ENCODE data around the gene FOSB.

FOSB gene

GRCh38 chr19:45444318-45445041 lies 23.3 kb upstream of the FOSB start:
- H3K27me3 ChIP-seq (replicated peaks; ENCODE audit: control insufficient read depth, insufficient read depth, low read length) = no peaks in the 10 kb centered on the region
- peak overlapping the region; percentile 58 for H3K4me3 ChIP-seq (replicated peaks; ENCODE audit: low read depth, low read length)
- no peak for TF ChIP-seq CTCF (IDR thresholded peaks at IDR 0.05; ENCODE audit: insufficient read depth, low read length, poor library complexity, severe bottlenecking)
- no peaks in the 10 kb centered on the region for H3K36me3 ChIP-seq (ENCODE audit: control insufficient read depth, insufficient read depth, low read length)
- DNase-seq (ENCODE audit: extremely low read depth, insufficient read length) = peak; percentile 86

GRCh38 chr19:45445139-45445538 lies 22.7 kb upstream of the FOSB start:
- Histone ChIP-seq H3K4me3 (replicated peaks; ENCODE audit: low read depth, low read length) (no peak overlapping the region), H3K36me3 (ENCODE audit: control insufficient read depth, insufficient read depth, low read length) (no peaks in the 10 kb centered on the region), H3K27me3 (replicated peaks; ENCODE audit: control insufficient read depth, insufficient read depth, low read length) (no peaks in the 10 kb centered on the region)
- DNase-seq (ENCODE audit: extremely low read depth, insufficient read length) = no peak
- TF ChIP-seq CTCF (IDR thresholded peaks at IDR 0.05; ENCODE audit: insufficient read depth, low read length, poor library complexity, severe bottlenecking) = no peak

GRCh38 chr19:45446295-45446694 lies 21.5 kb upstream of the FOSB start:
- no peak for DNase-seq (ENCODE audit: extremely low read depth, insufficient read length)
- Histone ChIP-seq H3K4me3 (replicated peaks; ENCODE audit: low read depth, low read length) (no peak overlapping the region), H3K36me3 (ENCODE audit: control insufficient read depth, insufficient read depth, low read length) (no peaks in the 10 kb centered on the region), H3K27me3 (replicated peaks; ENCODE audit: control insufficient read depth, insufficient read depth, low read length) (no peaks in the 10 kb centered on the region)
- TF ChIP-seq CTCF (IDR thresholded peaks at IDR 0.05; ENCODE audit: insufficient read depth, low read length, poor library complexity, severe bottlenecking) = peak; percentile 53

GRCh38 chr19:45446944-45447343 lies 20.9 kb upstream of the FOSB start:
- Histone ChIP-seq H3K36me3 (ENCODE audit: control insufficient read depth, insufficient read depth, low read length) (no peaks in the 10 kb centered on the region), H3K4me3 (replicated peaks; ENCODE audit: low read depth, low read length) (no peak overlapping the region), H3K27me3 (replicated peaks; ENCODE audit: control insufficient read depth, insufficient read depth, low read length) (no peaks in the 10 kb centered on the region)
- no peak for TF ChIP-seq CTCF (IDR thresholded peaks at IDR 0.05; ENCODE audit: insufficient read depth, low read length, poor library complexity, severe bottlenecking)
- DNase-seq (ENCODE audit: extremely low read depth, insufficient read length) = no peak

GRCh38 chr19:45448425-45448756 lies 19.4 kb upstream of the FOSB start:
- Histone ChIP-seq H3K36me3 (ENCODE audit: control insufficient read depth, insufficient read depth, low read length) (no peaks in the 10 kb centered on the region), H3K27me3 (replicated peaks; ENCODE audit: control insufficient read depth, insufficient read depth, low read length) (no peaks in the 10 kb centered on the region), H3K4me3 (replicated peaks; ENCODE audit: low read depth, low read length) (no peak overlapping the region)
- no peak for DNase-seq (ENCODE audit: extremely low read depth, insufficient read length)
- no peak for TF ChIP-seq CTCF (IDR thresholded peaks at IDR 0.05; ENCODE audit: insufficient read depth, low read length, poor library complexity, severe bottlenecking)

- no peaks in the 10 kb centered on the region for H3K27me3 ChIP-seq (replicated peaks; ENCODE audit: control insufficient read depth, insufficient read depth, low read length)
- H3K36me3 ChIP-seq (ENCODE audit: control insufficient read depth, insufficient read depth, low read length) = no peaks in the 10 kb centered on the region
- no peak for TF ChIP-seq CTCF (IDR thresholded peaks at IDR 0.05; ENCODE audit: insufficient read depth, low read length, poor library complexity, severe bottlenecking)
- no peak overlapping the region for H3K4me3 ChIP-seq (replicated peaks; ENCODE audit: low read depth, low read length)
- DNase-seq (ENCODE audit: extremely low read depth, insufficient read length) = no peak
These were observed 18.9 kb upstream of the FOSB start for GRCh38 chr19:45448887-45449299.
